ENCODE data around the gene FRRS1.

DNA sequence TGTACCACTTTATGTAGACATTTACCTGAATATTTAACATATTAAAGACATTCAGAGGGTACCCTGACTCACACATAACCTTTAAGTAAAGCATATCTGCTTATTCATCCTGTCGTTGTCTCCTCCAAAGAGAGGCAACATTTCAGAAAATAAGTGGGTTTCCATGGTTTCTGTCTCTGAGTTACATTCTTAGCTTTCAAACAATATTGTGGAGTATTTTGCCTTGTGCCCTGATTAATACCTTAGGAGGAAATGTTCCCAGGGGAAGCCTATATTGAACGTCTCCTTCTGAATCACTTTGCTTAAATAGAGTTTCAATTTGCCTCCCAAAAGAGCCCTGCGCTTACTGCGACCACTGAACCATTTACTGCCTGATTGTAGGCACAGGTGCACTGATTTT, 94.4 kb downstream of the FRRS1 start:
- TF ChIP-seq, protein P1, sequence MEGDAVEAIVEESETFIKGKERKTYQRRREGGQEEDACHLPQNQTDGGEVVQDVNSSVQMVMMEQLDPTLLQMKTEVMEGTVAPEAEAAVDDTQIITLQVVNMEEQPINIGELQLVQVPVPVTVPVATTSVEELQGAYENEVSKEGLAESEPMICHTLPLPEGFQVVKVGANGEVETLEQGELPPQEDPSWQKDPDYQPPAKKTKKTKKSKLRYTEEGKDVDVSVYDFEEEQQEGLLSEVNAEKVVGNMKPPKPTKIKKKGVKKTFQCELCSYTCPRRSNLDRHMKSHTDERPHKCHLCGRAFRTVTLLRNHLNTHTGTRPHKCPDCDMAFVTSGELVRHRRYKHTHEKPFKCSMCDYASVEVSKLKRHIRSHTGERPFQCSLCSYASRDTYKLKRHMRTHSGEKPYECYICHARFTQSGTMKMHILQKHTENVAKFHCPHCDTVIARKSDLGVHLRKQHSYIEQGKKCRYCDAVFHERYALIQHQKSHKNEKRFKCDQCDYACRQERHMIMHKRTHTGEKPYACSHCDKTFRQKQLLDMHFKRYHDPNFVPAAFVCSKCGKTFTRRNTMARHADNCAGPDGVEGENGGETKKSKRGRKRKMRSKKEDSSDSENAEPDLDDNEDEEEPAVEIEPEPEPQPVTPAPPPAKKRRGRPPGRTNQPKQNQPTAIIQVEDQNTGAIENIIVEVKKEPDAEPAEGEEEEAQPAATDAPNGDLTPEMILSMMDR (IDR thresholded peaks at IDR 0.05; ENCODE audit: insufficient read depth, low read length, poor library complexity, severe bottlenecking), result no peak
- no peak for TF ChIP-seq EZH2phosphoT487 (conservative IDR thresholded peaks at IDR 0.05; ENCODE audit: low read length)
